PC-9 (cell line): ENCODE measurements around the gene PEX14. TPM values are rescaled to one million over a fixed set of nuclear protein-coding genes. Genes with fewer than 3 reads are reported as not detected.

Experiments used
- BruUV-seq: library from RNA; stranded (reverse); fragments of 400-500 nt; replicated peaks from 2 replicates; lab custom pipeline; 2021; lab: Mats Ljungman, UMichigan
- CTCF ChIA-PET: fragments of 300-600 bp; sonication (Branson Sonifier 250); formaldehyde crosslinking; loops from one replicate; lab custom pipeline; 2022; ENCODE audit warnings: antibody characterized with exemption; lab: Charles Lee
- POLR2A ChIA-PET: fragments of 300-600 bp; sonication (Branson Sonifier 250); formaldehyde crosslinking; loops from one replicate; lab custom pipeline; 2022; ENCODE audit warnings: antibody characterized with exemption; ENCODE audit not compliant: unreplicated experiment; lab: Charles Lee
- DNase-seq, 2 experiments: peaks; one replicate each; pipeline versions ENCODE4 v3.0.0 to v3.0.0-alpha.2; 2015 to 2022; ENCODE audit warnings: mixed read lengths in 1 of 2
- H2AFZ ChIP-seq: fragments of 200-600 bp; sonication (generic); 2 replicates; pipeline ENCODE4 v1.8.1; 2017; ENCODE audit warnings: antibody characterized with exemption
- H3F3A ChIP-seq: fragments of 200-600 bp; sonication (generic); 2 replicates; pipeline ENCODE4 v1.8.1; 2017; ENCODE audit warnings: antibody characterized with exemption, mild to moderate bottlenecking, low read depth; ENCODE audit not compliant: insufficient read depth
- H3K27ac ChIP-seq: fragments of 200-600 bp; sonication (generic); 2 replicates; pipeline ENCODE4 v1.6.1; 2016; ENCODE audit warnings: mixed run types
- H3K27me3 ChIP-seq: fragments of 200-600 bp; sonication (generic); 2 replicates; pipeline ENCODE4 v1.6.1; 2016; ENCODE audit warnings: low read depth, mixed run types; ENCODE audit not compliant: insufficient read depth
- H3K36me3 ChIP-seq: fragments of 200-600 bp; sonication (generic); 2 replicates; pipeline ENCODE4 v1.6.1; 2016; ENCODE audit warnings: low read depth, mixed run types
- H3K4me1 ChIP-seq: fragments of 200-600 bp; sonication (generic); replicated peaks from 2 replicates; pipeline ENCODE4 v1.6.1; 2016; ENCODE audit warnings: mixed run types; ENCODE audit not compliant: insufficient read depth
- H3K4me2 ChIP-seq: fragments of 200-600 bp; sonication (generic); 2 replicates; pipeline ENCODE4 v1.6.1; 2017; ENCODE audit warnings: mixed run types
- H3K4me3 ChIP-seq: fragments of 200-600 bp; sonication (generic); 2 replicates; pipeline ENCODE4 v1.6.1; 2016; ENCODE audit warnings: mixed run types
- H3K79me2 ChIP-seq: fragments of 200-600 bp; sonication (generic); 2 replicates; pipeline ENCODE4 v1.6.1; 2017; ENCODE audit warnings: low read depth, mixed run types
- H3K9me2 ChIP-seq: fragments of 200-600 bp; sonication (generic); 2 replicates; pipeline ENCODE4 v1.8.1; 2017; ENCODE audit warnings: mild to moderate bottlenecking; ENCODE audit not compliant: insufficient read depth
- H3K9me3 ChIP-seq: fragments of 200-600 bp; sonication (generic); 2 replicates; pipeline ENCODE4 v1.8.1; 2016; ENCODE audit warnings: low read depth; ENCODE audit not compliant: insufficient read depth
- H4K20me1 ChIP-seq: fragments of 200-600 bp; sonication (generic); 2 replicates; pipeline ENCODE4 v1.8.1; 2017; ENCODE audit not compliant: insufficient read depth
- EZH2 ChIP-seq: fragments of 200-600 bp; sonication (generic); IDR thresholded peaks from 2 replicates; pipeline ENCODE4 v1.8.0; 2017; ENCODE audit warnings: antibody characterized with exemption, low read depth
- intact Hi-C: fragments of 100-400 bp; cut with micrococcal nuclease; formaldehyde crosslinking; loops from one replicate; pipeline ENCODE4 v1.10.0; 2022; ENCODE audit not compliant: unreplicated experiment
- total RNA-seq: library from RNA; stranded (reverse); gene quantifications from 2 replicates; pipeline ENCODE4 v1.2.3, GENCODE V29; 2021
- TF ChIP-seq, protein P1 (sequence below): fragments of 200-600 bp; sonication (generic); conservative IDR thresholded peaks from 2 replicates; pipeline ENCODE4 v1.6.1; 2017; ENCODE audit warnings: mixed run types, antibody characterized with exemption, mild to moderate bottlenecking, moderate library complexity

Gene PEX14
- total RNA-seq, 1 experiment from 2014 or later, result 28.3 TPM

DNA sequence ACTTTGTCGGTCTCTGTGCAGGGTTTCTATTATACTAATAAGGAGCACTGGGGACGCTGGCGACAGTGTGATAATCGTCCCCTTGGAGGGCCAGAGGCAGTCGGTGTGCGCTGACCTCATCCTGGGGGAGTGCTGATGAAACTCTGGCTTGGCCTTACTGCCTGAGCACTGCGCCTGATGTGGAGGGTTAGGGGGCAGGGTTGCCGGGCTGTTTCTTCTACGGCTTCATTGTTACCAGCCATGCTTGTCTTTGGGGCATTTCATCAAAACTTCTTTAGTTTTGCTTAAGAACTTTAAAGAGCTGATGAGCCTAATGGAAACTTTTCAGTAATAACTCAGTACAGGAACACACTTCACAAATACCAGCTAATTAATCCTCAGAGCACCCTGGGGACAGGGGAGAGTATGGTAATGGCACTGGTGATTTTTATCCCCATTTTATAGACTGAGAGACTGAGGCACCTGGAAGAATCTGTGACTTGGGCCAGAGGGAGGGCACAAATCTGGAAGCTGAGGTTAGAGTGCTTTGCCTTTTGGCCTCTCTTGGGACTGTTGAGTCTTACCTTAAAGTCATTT is 81.8 kb downstream of the PEX14 start:
- no peak overlapping the region for H3K27ac ChIP-seq
- no peaks in the 10 kb centered on the region for H3K4me1 ChIP-seq
- intact Hi-C loops, result no loop called here
- ChIA-PET POLR2A (no interaction called here), CTCF (interaction anchor here (0.6 kb wide), 1 partner anchor 435 kb away, joined by 4 read pairs; no protein-coding TSS in a partner anchor)
- no peaks in the 10 kb centered on the region for H3K9me2 ChIP-seq
- no peaks in the 10 kb centered on the region for H4K20me1 ChIP-seq
- no peaks in the 10 kb centered on the region for H3K27me3 ChIP-seq
- no peaks in the 10 kb centered on the region for H3F3A ChIP-seq
- BruUV-seq, result no TSS peak
- H3K4me3 ChIP-seq, result no peak overlapping the region
- no peaks in the 10 kb centered on the region for H3K36me3 ChIP-seq
- DNase-seq, result no peak
- no peaks in the 10 kb centered on the region for H3K79me2 ChIP-seq
- H3K4me2 ChIP-seq, result no peak overlapping the region
- no peak for TF ChIP-seq EZH2
- H2AFZ ChIP-seq, result no peak overlapping the region
- no peaks in the 10 kb centered on the region for H3K9me3 ChIP-seq

DNA sequence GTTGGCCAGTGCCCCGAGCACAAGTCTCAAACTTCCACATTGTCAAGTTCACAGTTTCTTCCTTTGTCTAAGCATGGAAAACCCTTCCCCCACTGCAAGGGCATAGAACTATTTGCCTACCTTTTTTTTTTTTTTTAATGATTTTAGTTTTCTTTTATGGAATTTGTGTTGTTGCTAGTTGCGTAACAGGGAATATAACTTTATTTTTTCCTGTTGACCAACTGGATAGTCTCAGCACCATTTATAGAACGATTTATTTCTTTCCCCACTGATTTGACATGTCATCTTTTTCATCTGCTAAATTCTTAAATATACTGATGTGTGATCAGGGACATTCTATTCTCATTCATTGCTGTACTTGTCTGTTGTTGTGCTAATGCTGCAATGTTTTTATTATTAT is 83.0 kb downstream of the PEX14 start:
- H3K9me3 ChIP-seq, result no peaks in the 10 kb centered on the region
- no peak for TF ChIP-seq EZH2
- TF ChIP-seq, protein P1, sequence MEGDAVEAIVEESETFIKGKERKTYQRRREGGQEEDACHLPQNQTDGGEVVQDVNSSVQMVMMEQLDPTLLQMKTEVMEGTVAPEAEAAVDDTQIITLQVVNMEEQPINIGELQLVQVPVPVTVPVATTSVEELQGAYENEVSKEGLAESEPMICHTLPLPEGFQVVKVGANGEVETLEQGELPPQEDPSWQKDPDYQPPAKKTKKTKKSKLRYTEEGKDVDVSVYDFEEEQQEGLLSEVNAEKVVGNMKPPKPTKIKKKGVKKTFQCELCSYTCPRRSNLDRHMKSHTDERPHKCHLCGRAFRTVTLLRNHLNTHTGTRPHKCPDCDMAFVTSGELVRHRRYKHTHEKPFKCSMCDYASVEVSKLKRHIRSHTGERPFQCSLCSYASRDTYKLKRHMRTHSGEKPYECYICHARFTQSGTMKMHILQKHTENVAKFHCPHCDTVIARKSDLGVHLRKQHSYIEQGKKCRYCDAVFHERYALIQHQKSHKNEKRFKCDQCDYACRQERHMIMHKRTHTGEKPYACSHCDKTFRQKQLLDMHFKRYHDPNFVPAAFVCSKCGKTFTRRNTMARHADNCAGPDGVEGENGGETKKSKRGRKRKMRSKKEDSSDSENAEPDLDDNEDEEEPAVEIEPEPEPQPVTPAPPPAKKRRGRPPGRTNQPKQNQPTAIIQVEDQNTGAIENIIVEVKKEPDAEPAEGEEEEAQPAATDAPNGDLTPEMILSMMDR, result no peak
- ChIA-PET POLR2A (no interaction called here), CTCF (no interaction called here)
- H3K79me2 ChIP-seq, result no peaks in the 10 kb centered on the region
- BruUV-seq, result no TSS peak
- H3K9me2 ChIP-seq, result no peaks in the 10 kb centered on the region
- H4K20me1 ChIP-seq, result no peaks in the 10 kb centered on the region
- no peak overlapping the region for H3K27ac ChIP-seq
- intact Hi-C loops, result no loop called here
- no peak overlapping the region for H3K4me2 ChIP-seq
- no peak overlapping the region for H2AFZ ChIP-seq
- H3K36me3 ChIP-seq, result no peaks in the 10 kb centered on the region
- H3K4me3 ChIP-seq, result no peak overlapping the region
- no peaks in the 10 kb centered on the region for H3K4me1 ChIP-seq
- no peak for DNase-seq
- H3F3A ChIP-seq, result no peaks in the 10 kb centered on the region
- no peaks in the 10 kb centered on the region for H3K27me3 ChIP-seq

DNA sequence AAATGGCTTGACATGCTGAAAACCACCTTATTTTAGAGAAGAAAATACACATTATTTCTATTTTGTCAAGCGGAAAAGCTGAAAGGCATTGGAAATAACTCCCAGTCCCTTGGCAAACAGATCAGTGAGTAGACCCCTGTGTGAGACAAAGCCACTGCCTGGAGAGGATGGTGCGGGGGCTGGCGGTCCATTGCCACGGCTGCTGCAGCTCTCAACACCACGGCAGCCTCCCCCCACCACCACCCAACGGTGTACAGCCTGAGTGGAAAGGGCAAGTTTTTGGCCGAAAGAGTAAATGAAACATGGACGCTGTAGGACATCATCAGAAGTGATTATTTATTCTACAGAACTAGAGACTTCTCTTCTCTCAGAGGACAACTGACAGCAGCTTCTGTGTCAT is 84.6 kb downstream of the PEX14 start:
- CTCF ChIA-PET, result no interaction called here

More for the DNA sequence above, 84.6 kb downstream of the PEX14 start:
- Histone ChIP-seq H3K4me2 (no peak overlapping the region), H3K9me3 (no peaks in the 10 kb centered on the region), H3K27ac (no peak overlapping the region), H4K20me1 (no peaks in the 10 kb centered on the region), H3K27me3 (no peaks in the 10 kb centered on the region), H3K4me3 (no peak overlapping the region), H2AFZ (no peak overlapping the region), H3F3A (no peaks in the 10 kb centered on the region), H3K79me2 (no peaks in the 10 kb centered on the region), H3K9me2 (no peaks in the 10 kb centered on the region), H3K4me1 (no peaks in the 10 kb centered on the region), H3K36me3 (no peaks in the 10 kb centered on the region)
- intact Hi-C loops, result no loop called here
- TF ChIP-seq, protein P1, result no peak
- no peak for TF ChIP-seq EZH2
- POLR2A ChIA-PET, result no interaction called here
- DNase-seq, result no peak
- no TSS peak for BruUV-seq
